Neural cell (in vitro differentiated cells): ENCODE results near the gene WBP1. TPM values are rescaled to one million over a fixed set of nuclear protein-coding genes. Genes with fewer than 3 reads are reported as not detected.

Source experiments
- H2AFZ ChIP-seq: fragments of 200-600, 300-800 bp; sonication (generic), shearing (Covaris generic); 2 replicates; pipeline ENCODE4 v1.6.0; 2014; ENCODE audit warnings: low read depth, mild to moderate bottlenecking, antibody characterized with exemption, low read length, moderate library complexity
- H3F3A ChIP-seq: fragments of 200-600 bp; shearing (Covaris generic); 2 replicates; pipeline ENCODE4 v1.6.1; 2016; ENCODE audit warnings: mild to moderate bottlenecking, moderate library complexity, mixed read lengths, antibody characterized with exemption, low read length; ENCODE audit not compliant: insufficient read depth, poor library complexity, severe bottlenecking
- H3K27ac ChIP-seq: fragments of 200-600, 300-800 bp; sonication (generic), shearing (Covaris generic); 2 replicates; pipeline ENCODE4 v1.5.1; 2014; ENCODE audit warnings: mild to moderate bottlenecking, low read length, moderate library complexity
- H3K27me3 ChIP-seq: fragments of 300-800, 200-600 bp; sonication (generic), shearing (Covaris generic); 2 replicates; pipeline ENCODE4 v1.6.0; 2014; ENCODE audit warnings: mild to moderate bottlenecking, low read depth, low read length, moderate library complexity; ENCODE audit not compliant: insufficient read depth
- H3K36me3 ChIP-seq: fragments of 300-800, 200-600 bp; sonication (generic), shearing (Covaris generic); 2 replicates; pipeline ENCODE4 v1.5.1; 2014; ENCODE audit warnings: mild to moderate bottlenecking, antibody characterized with exemption, low read length, moderate library complexity; ENCODE audit not compliant: insufficient read depth
- H3K4me2 ChIP-seq: fragments of 300-800, 200-600 bp; sonication (generic), shearing (Covaris generic); 2 replicates; pipeline ENCODE4 v1.6.0; 2014; ENCODE audit warnings: mild to moderate bottlenecking, low read length
- H3K4me3 ChIP-seq: fragments of 300-800, 200-600 bp; sonication (generic), shearing (Covaris generic); 2 replicates; pipeline ENCODE4 v1.5.1; 2014; ENCODE audit warnings: mild to moderate bottlenecking, low read length, moderate library complexity
- H3K79me2 ChIP-seq: fragments of 200-600 bp; shearing (Covaris generic); replicated peaks from 2 replicates; pipeline ENCODE4 v1.6.0; 2014; ENCODE audit warnings: mild to moderate bottlenecking, low read length, moderate library complexity; ENCODE audit not compliant: insufficient read depth
- H3K9ac ChIP-seq: fragments of 300-800, 200-600 bp; sonication (generic), shearing (Covaris generic); 2 replicates; pipeline ENCODE4 v1.6.1; 2016; ENCODE audit warnings: mild to moderate bottlenecking, low read length, mixed read lengths
- H3K9me2 ChIP-seq: fragments of 200-600 bp; shearing (Covaris generic); 2 replicates; pipeline ENCODE4 v1.6.1; 2016; ENCODE audit warnings: mild to moderate bottlenecking, low read length, mixed read lengths; ENCODE audit not compliant: insufficient read depth
- H3K9me3 ChIP-seq: fragments of 200-600, 300-800 bp; sonication (generic), shearing (Covaris generic); 2 replicates; pipeline ENCODE4 v1.6.1; 2016; ENCODE audit warnings: mild to moderate bottlenecking, mixed run types, low read length, moderate library complexity, mixed read lengths
- H4K20me1 ChIP-seq: fragments of 200-600 bp; shearing (Covaris generic); 2 replicates; pipeline ENCODE4 v1.6.1; 2016; ENCODE audit warnings: mild to moderate bottlenecking, mixed run types; ENCODE audit not compliant: insufficient read depth
- CTCF ChIP-seq: fragments of 450-650 bp; IDR thresholded peaks from 2 replicates; pipeline ENCODE4 v1.5.1; 2014; ENCODE audit warnings: antibody characterized with exemption, mild to moderate bottlenecking, moderate library complexity; ENCODE audit not compliant: poor library complexity, severe bottlenecking
- EP300 ChIP-seq: fragments of 450-650 bp; conservative IDR thresholded peaks from 2 replicates; pipeline ENCODE4 v1.6.1; 2014; ENCODE audit warnings: antibody characterized with exemption, mild to moderate bottlenecking, moderate library complexity; ENCODE audit not compliant: poor library complexity, severe bottlenecking
- EZH2 ChIP-seq: fragments of 200-600, 300-800 bp; shearing (Covaris generic), sonication (generic); IDR thresholded peaks from 2 replicates; pipeline ENCODE4 v1.6.1; 2014; ENCODE audit warnings: antibody characterized with exemption, low read length, borderline replicate concordance, mild to moderate bottlenecking; ENCODE audit not compliant: insufficient read depth, poor library complexity, severe bottlenecking
- MXI1 ChIP-seq: fragments of 450-650 bp; conservative IDR thresholded peaks from 2 replicates; pipeline ENCODE4 v1.6.1; 2014; ENCODE audit warnings: antibody characterized with exemption, mild to moderate bottlenecking; ENCODE audit not compliant: poor library complexity, severe bottlenecking
- POLR2AphosphoS5 ChIP-seq: IDR thresholded peaks from 2 replicates; pipeline ENCODE4 v1.6.1; 2012
- RAD21 ChIP-seq: fragments of 450-650 bp; conservative IDR thresholded peaks from 2 replicates; pipeline ENCODE4 v1.6.1; 2014; ENCODE audit warnings: antibody characterized with exemption, mild to moderate bottlenecking, moderate library complexity
- REST ChIP-seq: IDR thresholded peaks from 2 replicates; pipeline ENCODE4 v1.6.1; 2012; ENCODE audit warnings: borderline replicate concordance
- SMC3 ChIP-seq: fragments of 450-650 bp; conservative IDR thresholded peaks from 2 replicates; pipeline ENCODE4 v1.6.1; 2014; ENCODE audit warnings: antibody characterized with exemption, mild to moderate bottlenecking, moderate library complexity; ENCODE audit not compliant: poor library complexity
- TAF1 ChIP-seq: IDR thresholded peaks from 2 replicates; pipeline ENCODE4 v1.6.1; 2012; ENCODE audit warnings: low read depth
- polyA plus RNA-seq: library from polyadenylated mRNA; depleted of rRNA; stranded (reverse); fragments of >200 nt; gene quantifications from 2 replicates; pipeline ENCODE4 v1.2.3, GENCODE V29; 2014

WBP1 gene
- polyA plus RNA-seq, 1 donor from 2014 or later: 220 TPM

GRCh38 chr2:74425523-74425922 is 32.7 kb upstream of the WBP1 start:
- no peak overlapping the region for H3K27ac ChIP-seq
- no peak overlapping the region for H3K4me3 ChIP-seq
- H3K9ac ChIP-seq: no peak overlapping the region
- H3K36me3 ChIP-seq: no peaks in the 10 kb centered on the region
- H3K4me2 ChIP-seq: no peak overlapping the region
- no peaks in the 10 kb centered on the region for H3K9me3 ChIP-seq
- H3K9me2 ChIP-seq: no peaks in the 10 kb centered on the region
- no peaks in the 10 kb centered on the region for H3K79me2 ChIP-seq
- H4K20me1 ChIP-seq: no peaks in the 10 kb centered on the region
- no peaks in the 10 kb centered on the region for H3K27me3 ChIP-seq
- no peak overlapping the region for H2AFZ ChIP-seq
- no peaks in the 10 kb centered on the region for H3F3A ChIP-seq
- TF ChIP-seq EZH2 (no peak), SMC3 (no peak), POLR2AphosphoS5 (no peak), CTCF (no peak), EP300 (no peak), MXI1 (no peak), TAF1 (no peak), RAD21 (no peak), REST (no peak)

GRCh38 chr2:74426181-74426758 is 32.0 kb upstream of the WBP1 start:
- H3K4me3 ChIP-seq: no peak overlapping the region
- H3F3A ChIP-seq: no peaks in the 10 kb centered on the region
- H3K79me2 ChIP-seq: no peaks in the 10 kb centered on the region
- no peaks in the 10 kb centered on the region for H4K20me1 ChIP-seq
- H3K27me3 ChIP-seq: no peaks in the 10 kb centered on the region
- no peaks in the 10 kb centered on the region for H3K9me2 ChIP-seq
- H3K9ac ChIP-seq: no peak overlapping the region
- no peak overlapping the region for H2AFZ ChIP-seq
- H3K27ac ChIP-seq: no peak overlapping the region
- TF ChIP-seq EP300: no peak
- no peak for TF ChIP-seq MXI1
- TF ChIP-seq SMC3: no peak
- no peak for TF ChIP-seq CTCF
- no peak for TF ChIP-seq POLR2AphosphoS5
- no peak for TF ChIP-seq RAD21
- no peak for TF ChIP-seq TAF1
- TF ChIP-seq EZH2: no peak
- H3K4me2 ChIP-seq: no peak overlapping the region
- no peaks in the 10 kb centered on the region for H3K36me3 ChIP-seq
- no peaks in the 10 kb centered on the region for H3K9me3 ChIP-seq
